OCI-LY7 (cell line): ENCODE results near the gene RAB15. TPM values are rescaled to one million over a fixed set of nuclear protein-coding genes. Genes with fewer than 3 reads are reported as not detected.

Source experiments
- BruUV-seq: library from RNA; stranded (reverse); fragments of 400-500 nt; replicated peaks from 2 replicates; lab custom pipeline; 2021; lab: Mats Ljungman, UMichigan
- CTCF ChIA-PET: fragments of 300-600 bp; sonication (Branson Sonifier 250); formaldehyde crosslinking; loops from one replicate; lab custom pipeline; 2022; ENCODE audit warnings: antibody characterized with exemption; ENCODE audit not compliant: unreplicated experiment; lab: Charles Lee
- POLR2A ChIA-PET: fragments of 300-600 bp; sonication (Branson Sonifier 250); formaldehyde crosslinking; loops from one replicate; lab custom pipeline; 2022; ENCODE audit warnings: antibody characterized with exemption; lab: Charles Lee
- DNase-seq: peaks from one replicate; pipeline ENCODE4 v3.0.0-alpha.2; 2015; ENCODE audit warnings: low spot score
- H2AFZ ChIP-seq: fragments of 200-600 bp; sonication (generic), shearing (Covaris generic); 2 replicates; pipeline ENCODE4 v1.6.1; 2014; ENCODE audit warnings: mild to moderate bottlenecking, antibody characterized with exemption, low read length, moderate library complexity
- H3K27ac ChIP-seq: fragments of 200-600 bp; sonication (generic); 2 replicates; pipeline ENCODE4 v1.5.1; 2014; ENCODE audit warnings: mixed run types, low read depth, mild to moderate bottlenecking, moderate library complexity, low read length, inconsistent platforms; ENCODE audit not compliant: poor library complexity, severe bottlenecking
- H3K36me3 ChIP-seq: fragments of 200-600 bp; sonication (generic); 2 replicates; pipeline ENCODE4 v1.6.1; 2014; ENCODE audit warnings: mild to moderate bottlenecking, antibody characterized with exemption, low read length, moderate library complexity, mixed read lengths; ENCODE audit not compliant: insufficient read depth
- H3K4me1 ChIP-seq: fragments of 200-600 bp; sonication (generic); 2 replicates; pipeline ENCODE4 v1.5.1; 2014; ENCODE audit warnings: mild to moderate bottlenecking, low read length; ENCODE audit not compliant: insufficient read depth, poor library complexity, severe bottlenecking
- H3K4me2 ChIP-seq: fragments of 200-600 bp; sonication (generic); 2 replicates; pipeline ENCODE4 v1.6.1; 2014; ENCODE audit warnings: mild to moderate bottlenecking, low read length
- H3K4me3 ChIP-seq: fragments of 200-600 bp; sonication (generic); 2 replicates; pipeline ENCODE4 v1.5.1; 2014; ENCODE audit warnings: mild to moderate bottlenecking, low read depth, low read length; ENCODE audit not compliant: poor library complexity, severe bottlenecking
- H3K79me2 ChIP-seq: fragments of 200-600 bp; sonication (generic); 2 replicates; pipeline ENCODE4 v1.6.1; 2016; ENCODE audit warnings: low read depth, mild to moderate bottlenecking, low read length, moderate library complexity, mixed read lengths; ENCODE audit not compliant: insufficient read depth
- H3K9me2 ChIP-seq: fragments of 200-600 bp; sonication (generic); 2 replicates; pipeline ENCODE4 v1.6.1; 2016; ENCODE audit warnings: mild to moderate bottlenecking, low read length, mixed read lengths; ENCODE audit not compliant: insufficient read depth
- H3K9me3 ChIP-seq: fragments of 200-600 bp; sonication (generic); 2 replicates; pipeline ENCODE4 v1.6.1; 2014; ENCODE audit warnings: mild to moderate bottlenecking, mixed run types, low read length, mixed read lengths
- H4K20me1 ChIP-seq: fragments of 200-600 bp; sonication (generic); 2 replicates; pipeline ENCODE4 v1.6.1; 2014; ENCODE audit warnings: mild to moderate bottlenecking, antibody characterized with exemption, low read length, moderate library complexity, mixed read lengths; ENCODE audit not compliant: insufficient read depth
- EZH2phosphoT487 ChIP-seq: fragments of 200-600 bp; sonication (generic); IDR thresholded peaks from 2 replicates; pipeline ENCODE4 v1.6.1; 2018; ENCODE audit warnings: low read depth, borderline replicate concordance, mild to moderate bottlenecking, mixed run types, antibody characterized with exemption, low read length, moderate library complexity, mixed read lengths
- intact Hi-C: fragments of 100-400 bp; cut with micrococcal nuclease; formaldehyde crosslinking; loops from one replicate; pipeline ENCODE4 v1.10.0; 2022; ENCODE audit not compliant: unreplicated experiment
- total RNA-seq, 2 experiments: library from RNA; depleted of rRNA in 1 of 2; stranded (reverse); fragments of >200 nt in 1 of 2; shearing (Covaris generic) in 1 of 2; gene quantifications; 2 replicates each; pipeline ENCODE4 v1.2.3, GENCODE V29; 2014 to 2022
- TF ChIP-seq, protein P1 (sequence below): fragments of 200-600 bp; sonication (generic); conservative IDR thresholded peaks from 2 replicates; pipeline ENCODE4 v1.5.1; 2014; ENCODE audit warnings: mild to moderate bottlenecking, antibody characterized with exemption, low read length, moderate library complexity, mixed read lengths

RAB15 gene
- total RNA-seq, 2 experiments from 2014 or later = 0.38 TPM; not detected in 1

DNA sequence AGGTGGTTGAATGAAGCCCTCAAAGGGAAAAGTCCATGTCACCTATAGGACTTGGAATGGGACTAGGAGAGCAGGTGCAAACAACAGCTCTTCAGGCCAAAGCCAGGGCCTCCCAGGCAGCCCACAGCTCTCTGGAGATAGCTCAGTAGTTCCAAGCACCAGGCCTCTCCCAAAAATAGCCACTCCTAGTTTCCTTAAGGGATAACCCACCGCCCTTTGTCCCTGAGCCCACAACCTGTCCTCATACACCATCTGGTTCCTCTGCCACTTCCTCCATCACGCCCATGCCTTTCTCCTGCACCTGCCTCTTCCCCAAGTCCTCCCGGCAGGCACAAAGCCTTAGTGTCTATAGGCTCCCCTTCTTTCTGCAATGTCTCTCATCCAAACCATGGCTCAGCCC, 2.1 kb downstream of the RAB15 start:
- no peak overlapping the region for H3K4me3 ChIP-seq
- intact Hi-C loops = no loop called here
- no peak overlapping the region for H3K4me2 ChIP-seq
- H3K79me2 ChIP-seq = no peaks in the 10 kb centered on the region
- no TSS peak for BruUV-seq
- ChIA-PET CTCF (interaction anchor here (0.7 kb wide), 1 partner anchor 23 kb away, joined by 4 read pairs; no protein-coding TSS in a partner anchor), POLR2A (interaction anchor here (0.6 to 1.1 kb wide), 3 partner anchors 12 to 46 kb away, joined by 3 to 5 read pairs (median 3); no protein-coding TSS in a partner anchor)
- H4K20me1 ChIP-seq = no peaks in the 10 kb centered on the region; the same call in 1 of the 2 replicates
- no peak overlapping the region for H2AFZ ChIP-seq
- no peaks in the 10 kb centered on the region for H3K9me3 ChIP-seq
- no peak for DNase-seq
- TF ChIP-seq, protein P1, sequence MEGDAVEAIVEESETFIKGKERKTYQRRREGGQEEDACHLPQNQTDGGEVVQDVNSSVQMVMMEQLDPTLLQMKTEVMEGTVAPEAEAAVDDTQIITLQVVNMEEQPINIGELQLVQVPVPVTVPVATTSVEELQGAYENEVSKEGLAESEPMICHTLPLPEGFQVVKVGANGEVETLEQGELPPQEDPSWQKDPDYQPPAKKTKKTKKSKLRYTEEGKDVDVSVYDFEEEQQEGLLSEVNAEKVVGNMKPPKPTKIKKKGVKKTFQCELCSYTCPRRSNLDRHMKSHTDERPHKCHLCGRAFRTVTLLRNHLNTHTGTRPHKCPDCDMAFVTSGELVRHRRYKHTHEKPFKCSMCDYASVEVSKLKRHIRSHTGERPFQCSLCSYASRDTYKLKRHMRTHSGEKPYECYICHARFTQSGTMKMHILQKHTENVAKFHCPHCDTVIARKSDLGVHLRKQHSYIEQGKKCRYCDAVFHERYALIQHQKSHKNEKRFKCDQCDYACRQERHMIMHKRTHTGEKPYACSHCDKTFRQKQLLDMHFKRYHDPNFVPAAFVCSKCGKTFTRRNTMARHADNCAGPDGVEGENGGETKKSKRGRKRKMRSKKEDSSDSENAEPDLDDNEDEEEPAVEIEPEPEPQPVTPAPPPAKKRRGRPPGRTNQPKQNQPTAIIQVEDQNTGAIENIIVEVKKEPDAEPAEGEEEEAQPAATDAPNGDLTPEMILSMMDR = no peak
- TF ChIP-seq EZH2phosphoT487 = no peak
- H3K9me2 ChIP-seq = no peaks in the 10 kb centered on the region
- H3K4me1 ChIP-seq = peaks cover 11% of the 10 kb centered on the region
- no peaks in the 10 kb centered on the region for H3K36me3 ChIP-seq
- no peak overlapping the region for H3K27ac ChIP-seq

DNA sequence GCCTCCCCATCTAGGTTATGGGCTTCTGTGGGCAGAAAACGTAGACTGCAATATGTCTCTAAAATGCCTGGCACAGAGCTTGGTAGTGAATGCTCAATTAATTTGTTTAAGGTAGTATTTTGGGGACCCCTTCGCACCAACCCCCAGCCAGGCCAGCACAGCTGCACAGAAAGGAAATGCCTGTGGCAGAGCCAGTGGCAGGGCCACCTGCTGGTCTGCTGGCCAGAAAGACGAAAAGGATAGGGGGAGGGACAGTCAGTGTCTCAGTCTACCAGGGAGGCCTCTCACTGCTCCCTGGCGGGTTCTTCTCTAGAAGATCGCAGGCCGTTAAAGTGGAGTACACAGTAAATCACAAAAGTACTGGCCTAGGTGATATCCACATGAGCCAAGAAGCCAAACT, 3.5 kb downstream of the RAB15 start:
- no peak overlapping the region for H2AFZ ChIP-seq
- no TSS peak for BruUV-seq
- no peak overlapping the region for H3K27ac ChIP-seq
- ChIA-PET POLR2A (interaction anchor here (0.6 to 1.1 kb wide), 2 partner anchors 10 to 414 kb away, joined by 4 to 6 read pairs; no protein-coding TSS in a partner anchor), CTCF (no interaction called here)
- no peak for TF ChIP-seq EZH2phosphoT487
- TF ChIP-seq, protein P1 = no peak
- no peak overlapping the region for H3K4me3 ChIP-seq
- no peaks in the 10 kb centered on the region for H3K79me2 ChIP-seq
- intact Hi-C loops = no loop called here
- no peak overlapping the region for H3K4me2 ChIP-seq
- H3K9me2 ChIP-seq = no peaks in the 10 kb centered on the region
- no peaks in the 10 kb centered on the region for H3K9me3 ChIP-seq
- no peak for DNase-seq
- no peaks in the 10 kb centered on the region for H3K36me3 ChIP-seq
- H4K20me1 ChIP-seq = no peaks in the 10 kb centered on the region; the same call in 1 of the 2 replicates
- H3K4me1 ChIP-seq = peaks cover 11% of the 10 kb centered on the region

DNA sequence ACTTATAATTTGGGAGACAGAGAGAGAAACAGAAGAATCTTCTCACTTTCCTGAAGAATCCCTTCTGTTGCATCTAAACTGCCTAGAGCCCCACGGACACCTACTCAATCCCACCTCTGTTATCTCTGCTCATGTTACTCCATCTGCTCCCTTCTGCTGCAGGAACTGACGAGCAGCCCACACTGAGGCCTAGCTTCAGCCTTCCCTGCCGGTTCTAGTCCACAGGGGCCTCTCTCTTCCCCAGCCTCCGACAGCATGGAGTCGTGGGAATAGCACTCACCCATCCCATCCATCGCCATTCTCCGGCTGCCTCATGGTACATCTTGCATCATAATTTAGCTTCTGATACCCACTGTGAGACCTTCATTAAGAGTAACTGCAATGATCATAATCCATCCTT, 4.0 kb downstream of the RAB15 start:
- ChIA-PET CTCF (no interaction called here), POLR2A (interaction anchor here (1.1 kb wide), 1 partner anchor 9 kb away, joined by 4 read pairs; no protein-coding TSS in a partner anchor)
- no peak for TF ChIP-seq EZH2phosphoT487
- TF ChIP-seq, protein P1 = no peak
- intact Hi-C loops = no loop called here
- H4K20me1 ChIP-seq = no peaks in the 10 kb centered on the region; the same call in 1 of the 2 replicates
- H3K27ac ChIP-seq = no peak overlapping the region
- no peak overlapping the region for H3K4me2 ChIP-seq
- BruUV-seq = no TSS peak
- no peak overlapping the region for H2AFZ ChIP-seq
- no peaks in the 10 kb centered on the region for H3K9me2 ChIP-seq
- no peaks in the 10 kb centered on the region for H3K36me3 ChIP-seq
- H3K4me1 ChIP-seq = peaks cover 11% of the 10 kb centered on the region
- H3K79me2 ChIP-seq = no peaks in the 10 kb centered on the region
- H3K4me3 ChIP-seq = no peak overlapping the region
- no peaks in the 10 kb centered on the region for H3K9me3 ChIP-seq
- DNase-seq = no peak
